Stimulated activated naive CD4-positive, alpha-beta T cell treated with Interleukin-2 at 50 U/mL for 16 hours (primary cell): ENCODE results near the gene FARP1.
"Not testable (repeated sequence)": the region's sequence is repeated elsewhere in the genome, so short reads cannot be mapped to it uniquely, and the experiment has no call there.

Source experiments
- DNase-seq: peaks from one replicate; lab custom pipeline; 2025; lab: John Stamatoyannopoulos, UW

FARP1 gene

DNA sequence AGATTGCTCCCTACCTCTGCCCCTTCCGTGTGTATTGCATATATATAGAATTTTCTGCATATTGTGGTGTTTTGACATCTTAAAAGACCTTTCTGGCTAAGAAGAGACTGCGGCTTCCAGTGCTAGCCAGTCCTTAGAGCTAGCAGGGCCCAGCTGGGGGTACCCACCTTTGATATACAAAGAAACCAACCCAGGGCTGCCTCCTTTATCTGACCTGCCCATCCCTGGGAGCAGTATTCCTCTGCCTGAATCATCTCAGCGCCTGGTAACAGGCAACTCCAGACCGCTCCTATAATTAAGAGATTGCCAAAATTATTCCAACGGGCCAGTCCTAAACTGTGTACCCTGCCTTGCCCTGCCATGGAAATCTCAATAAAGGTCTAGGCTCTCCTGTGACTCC is 220.4 kb downstream of the FARP1 start:
- no peak for DNase-seq

DNA sequence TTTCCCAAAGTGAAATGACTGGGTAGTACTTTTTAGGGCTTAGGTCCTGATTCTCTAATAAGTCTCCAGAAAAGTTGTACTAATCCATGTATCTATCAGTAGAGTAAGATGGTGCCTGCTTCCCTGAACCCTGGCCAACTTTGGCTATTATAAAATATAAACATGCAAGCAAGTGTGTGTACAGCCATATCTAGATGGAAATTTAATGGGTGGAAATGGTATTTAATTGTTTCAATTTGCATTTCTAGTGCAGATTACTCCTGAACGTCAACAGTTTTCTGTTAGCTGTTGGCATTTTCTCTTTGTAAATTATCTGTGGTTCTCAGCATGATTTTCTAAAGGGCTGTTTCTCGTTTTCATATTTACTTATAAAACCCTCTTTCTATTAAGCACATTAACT is 221.3 kb downstream of the FARP1 start:
- DNase-seq, result no peak

DNA sequence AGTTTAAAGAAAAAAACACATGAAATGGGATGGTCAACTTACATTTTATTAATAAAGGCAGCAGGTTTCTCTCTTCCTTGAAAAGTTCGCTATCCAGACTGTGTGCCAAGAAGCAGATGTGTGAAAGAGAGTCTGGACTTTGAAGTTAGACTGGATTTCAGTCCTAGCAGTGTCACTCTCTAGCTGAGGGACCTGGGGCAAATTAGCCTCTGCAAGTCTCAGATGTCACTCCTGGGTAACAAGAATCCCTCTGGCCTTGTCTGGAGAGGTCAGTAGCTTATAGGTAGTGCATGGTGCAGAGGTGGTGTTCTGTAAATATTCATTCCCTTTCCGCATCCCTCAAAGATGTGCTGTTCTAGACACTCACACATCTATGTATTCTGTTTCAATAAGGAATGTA is 221.8 kb downstream of the FARP1 start:
- no peak for DNase-seq

DNA sequence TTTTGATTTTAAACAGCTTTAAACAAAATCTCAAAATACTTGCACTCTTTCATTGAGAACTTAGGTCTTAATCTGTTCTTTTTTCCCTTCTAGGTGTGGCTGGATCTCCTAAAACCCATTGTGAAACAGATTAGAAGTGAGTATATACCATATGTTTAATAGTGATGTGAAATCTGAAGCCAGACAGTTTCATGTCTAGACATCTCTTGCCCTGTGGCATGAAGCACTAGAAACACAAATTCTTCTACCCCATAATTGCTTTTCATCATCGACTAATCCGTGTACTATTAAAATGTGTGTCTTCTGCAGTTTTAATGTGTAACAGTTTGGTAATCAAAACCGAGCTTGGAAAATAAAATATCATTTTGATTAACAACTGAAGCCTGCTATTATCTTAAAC is 222.4 kb downstream of the FARP1 start:
- DNase-seq, result no peak

DNA sequence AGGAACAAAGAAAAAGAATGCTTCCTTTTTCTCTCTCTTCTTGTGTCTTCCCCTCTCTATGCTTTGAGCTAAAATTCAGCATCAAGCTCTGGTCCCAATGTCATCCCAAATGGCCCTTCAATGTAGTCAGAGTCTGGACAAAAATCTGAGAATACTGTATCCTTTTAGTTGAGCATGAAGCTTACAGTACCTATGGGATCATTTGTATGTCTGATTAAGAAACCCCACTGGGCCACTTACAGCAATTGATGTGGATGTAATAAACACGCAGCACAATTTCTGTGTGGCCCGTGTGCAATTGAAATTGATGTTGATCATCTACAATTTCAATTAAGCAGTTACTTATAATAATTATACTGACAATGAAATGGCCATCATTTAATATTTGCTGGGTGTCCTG is 223.1 kb downstream of the FARP1 start:
- DNase-seq, result no peak

DNA sequence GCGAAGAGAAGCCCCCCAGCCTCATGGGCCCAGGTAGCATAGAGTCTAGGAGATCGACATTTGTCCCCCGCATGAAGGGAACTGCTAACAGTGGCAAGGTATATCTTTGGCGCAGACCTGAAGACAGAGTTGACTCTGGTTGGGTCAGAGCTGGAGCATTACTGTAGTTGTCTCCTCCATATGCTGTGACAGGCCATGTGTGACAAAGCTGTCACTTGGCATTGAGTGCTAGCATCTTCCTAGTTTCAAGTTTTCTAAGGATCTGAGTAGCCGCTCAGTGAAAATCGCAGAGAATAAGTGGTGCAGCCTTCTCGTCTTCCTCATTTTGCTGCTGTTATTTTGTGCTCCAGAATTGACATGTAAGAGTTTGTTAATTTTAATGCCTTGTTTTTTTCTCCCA is 223.5 kb downstream of the FARP1 start:
- DNase-seq, result no peak

DNA sequence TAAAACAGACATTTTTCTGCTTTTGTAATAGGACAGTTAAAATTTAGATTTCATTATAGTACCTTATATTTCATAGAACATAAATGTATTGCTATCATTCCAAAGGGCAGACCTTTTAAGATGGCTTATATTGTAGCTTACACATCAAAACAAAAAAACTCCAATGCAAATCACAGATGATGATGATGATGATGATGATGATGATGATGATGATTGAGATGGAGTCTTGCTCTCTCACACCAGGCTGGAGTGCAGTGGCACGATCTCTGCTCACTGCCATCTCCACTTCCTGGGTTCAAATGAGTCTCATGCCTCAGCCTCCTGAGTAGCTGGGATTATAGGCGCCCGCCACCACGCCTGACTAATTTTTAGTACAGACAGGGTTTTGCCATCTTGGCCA is 224.1 kb downstream of the FARP1 start:
- no peak for DNase-seq

DNA sequence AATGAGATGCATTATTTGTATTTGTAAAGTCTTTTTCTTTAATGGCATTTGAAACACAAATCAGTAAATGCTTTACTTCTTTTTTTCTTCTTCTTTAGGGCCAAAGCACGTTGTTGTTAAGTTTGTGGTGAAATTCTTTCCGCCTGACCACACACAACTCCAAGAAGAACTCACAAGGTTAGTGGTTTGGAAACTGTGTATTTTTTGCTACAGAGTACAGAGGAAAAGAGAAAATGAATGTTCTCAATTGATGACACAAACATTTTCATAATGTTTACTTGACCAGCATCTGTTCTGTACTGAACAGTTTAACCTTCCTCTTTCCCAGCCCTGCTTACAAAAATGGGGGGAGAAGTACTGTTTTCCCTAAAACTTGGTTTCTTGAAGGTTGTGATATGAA is 225.1 kb downstream of the FARP1 start:
- no peak for DNase-seq

DNA sequence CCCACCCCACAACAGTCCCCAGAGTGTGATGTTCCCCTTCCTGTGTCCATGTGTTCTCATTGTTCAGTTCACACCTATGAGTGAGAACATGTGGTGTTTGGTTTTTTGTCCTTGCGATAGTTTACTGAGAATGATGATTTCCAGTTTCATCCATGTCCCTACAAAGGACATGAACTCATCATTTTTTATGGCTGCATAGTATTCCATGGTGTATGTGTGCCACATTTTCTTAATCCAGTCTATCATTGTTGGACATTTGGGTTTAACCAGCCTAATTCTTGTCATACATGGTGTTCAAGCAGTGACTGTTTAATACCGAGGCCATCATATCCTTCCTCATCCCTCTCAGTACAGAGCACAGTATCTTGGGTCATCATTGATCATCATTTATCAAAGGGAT is 226.6 kb downstream of the FARP1 start:
- DNase-seq, result not testable (repeated sequence)

DNA sequence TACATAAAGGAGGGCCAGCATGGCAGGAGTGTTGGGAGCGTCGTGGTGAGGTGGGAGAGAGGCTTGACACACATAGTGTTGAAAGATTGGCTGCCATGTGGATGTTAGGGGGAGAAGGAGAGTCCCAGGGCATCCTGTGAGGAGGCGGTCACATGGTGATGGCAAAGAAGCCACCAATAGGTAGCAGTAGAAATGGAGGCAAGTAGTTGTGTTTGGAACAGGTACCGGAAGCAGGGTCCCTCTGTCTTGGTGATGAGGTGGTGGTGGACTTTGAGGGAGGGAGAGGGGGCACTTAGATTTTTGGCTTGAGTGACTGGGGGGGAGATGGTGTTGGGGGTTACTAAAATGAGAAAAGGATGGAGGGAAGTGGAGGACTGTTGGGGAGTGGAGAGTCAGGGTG is 227.4 kb downstream of the FARP1 start:
- no peak for DNase-seq

DNA sequence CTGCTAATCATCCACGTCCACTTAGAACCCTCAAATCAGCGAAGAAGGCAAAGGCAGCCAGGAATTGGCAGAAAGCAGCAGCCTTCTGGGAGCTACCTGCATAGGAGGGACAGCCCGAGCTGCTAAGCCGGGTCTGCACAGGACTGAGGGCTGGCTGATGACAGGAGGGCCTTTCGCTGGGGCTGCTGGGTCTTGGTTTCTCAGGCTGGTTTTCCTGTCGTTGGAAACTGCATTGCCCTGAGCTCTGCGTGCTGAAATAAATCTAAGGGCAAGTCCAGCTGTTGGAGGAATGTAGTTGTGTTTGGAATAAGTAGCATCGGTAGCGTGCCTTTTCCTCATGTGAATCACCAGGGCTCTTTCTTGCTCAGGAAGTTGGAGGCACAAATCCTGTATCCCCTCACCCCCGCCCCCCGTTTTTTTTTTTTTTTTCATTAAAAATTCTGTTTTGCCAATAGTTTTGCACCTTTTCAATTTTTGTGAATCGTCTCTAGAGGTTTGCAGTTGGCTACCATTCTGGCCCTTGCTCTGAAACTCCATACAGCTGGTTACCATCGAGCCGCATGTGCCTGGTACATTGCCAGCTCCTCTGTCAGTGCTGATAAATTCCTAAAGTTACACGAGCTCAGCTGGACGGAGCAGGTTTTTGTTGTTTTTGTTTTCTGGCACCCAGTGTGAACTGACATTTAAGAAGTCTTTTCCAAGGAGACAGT is 228.1 kb downstream of the FARP1 start:
- no peak for DNase-seq

DNA sequence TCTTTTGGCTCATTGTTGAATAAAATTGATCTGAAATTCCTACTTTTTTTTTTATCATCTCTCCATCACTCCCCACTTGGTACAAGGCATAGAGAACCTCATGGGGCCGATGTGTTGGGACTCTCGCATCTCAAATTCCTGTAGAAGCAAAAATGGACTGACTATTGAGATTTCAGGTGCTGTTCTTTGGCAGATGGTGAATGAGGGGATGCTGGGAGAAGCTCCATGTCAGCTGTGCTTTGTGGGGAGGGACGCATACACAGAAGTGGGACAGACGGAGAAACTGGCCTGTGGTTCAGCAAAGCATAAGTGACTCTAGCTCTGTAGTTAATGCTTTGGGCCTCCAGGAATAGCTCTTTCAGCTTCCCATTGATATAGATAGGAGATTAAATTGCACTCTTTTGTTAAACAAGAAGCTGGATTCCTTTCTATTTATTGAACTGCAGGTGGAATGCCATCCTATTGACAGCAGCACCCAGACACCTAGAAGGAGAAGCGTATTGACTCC is 228.7 kb downstream of the FARP1 start:
- DNase-seq, result no peak

DNA sequence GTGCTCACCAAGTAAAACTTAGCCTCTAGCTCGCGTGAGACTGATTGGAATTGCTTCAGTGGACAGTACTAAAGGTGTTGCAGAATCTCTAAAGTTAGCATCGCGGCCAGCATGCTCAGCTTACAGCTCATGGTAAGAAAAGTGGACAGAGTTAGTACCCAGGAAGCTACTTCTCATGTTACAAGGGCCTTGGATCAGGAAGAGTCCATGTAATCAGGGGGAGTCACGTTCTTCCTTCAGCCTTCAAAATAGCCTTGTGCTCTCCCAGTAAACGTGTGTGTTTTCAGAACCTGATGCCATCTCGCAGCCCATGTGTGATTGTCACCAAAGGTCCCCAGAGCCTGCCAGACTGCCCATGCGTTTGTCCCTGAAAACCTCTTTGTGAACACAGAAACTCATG is 230.0 kb downstream of the FARP1 start:
- no peak for DNase-seq

DNA sequence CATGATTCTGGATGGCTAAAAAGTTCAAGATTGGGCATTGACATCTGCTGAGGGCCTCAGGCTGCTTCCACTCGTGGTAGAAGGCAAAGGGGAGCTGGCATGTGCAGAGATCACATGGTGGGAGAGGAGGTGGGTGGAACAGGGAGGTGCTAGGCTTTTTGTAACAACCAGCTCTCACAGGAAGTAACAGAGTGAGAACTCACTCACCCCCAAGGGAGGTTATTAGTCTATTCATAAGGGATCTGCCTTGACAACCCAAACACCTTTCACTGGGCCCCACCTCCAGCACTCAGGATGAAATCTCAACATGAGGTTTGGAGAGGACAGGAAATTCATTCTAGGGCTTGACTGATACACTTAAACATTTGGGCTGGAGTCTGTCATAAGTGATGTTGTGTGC is 231.9 kb downstream of the FARP1 start:
- no peak for DNase-seq

DNA sequence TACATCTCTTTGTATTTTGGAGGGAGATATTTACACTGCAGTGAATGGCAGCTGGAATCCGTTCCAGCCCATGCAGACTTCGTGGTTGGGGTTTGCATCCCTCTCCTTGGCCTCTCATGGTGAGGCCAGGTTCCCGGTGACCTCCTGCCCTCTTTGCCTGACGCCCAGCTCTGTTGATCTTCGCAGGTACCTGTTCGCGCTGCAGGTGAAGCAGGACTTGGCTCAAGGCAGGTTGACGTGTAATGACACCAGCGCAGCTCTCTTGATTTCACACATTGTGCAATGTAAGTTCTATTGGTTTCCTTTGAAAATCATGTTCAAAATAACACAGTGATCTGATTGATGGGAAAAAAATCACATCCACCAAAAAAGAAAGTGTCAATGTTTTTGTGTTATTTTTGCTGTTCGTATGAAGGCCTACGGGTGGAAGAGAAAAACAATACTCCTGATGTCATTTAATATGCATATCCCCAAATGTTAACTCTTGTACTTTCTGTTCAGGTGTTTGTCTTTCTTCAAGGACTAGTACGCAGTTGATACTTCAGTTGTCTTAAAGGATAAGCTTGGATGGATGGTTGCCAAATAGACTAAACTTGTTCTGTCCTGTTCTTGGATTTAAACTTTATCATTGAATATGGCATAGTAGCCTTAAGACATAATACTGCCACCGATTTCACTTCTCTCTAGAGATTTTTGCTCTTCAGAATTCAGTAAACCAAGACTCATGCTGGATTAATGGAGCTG is 234.9 kb downstream of the FARP1 start:
- no peak for DNase-seq

DNA sequence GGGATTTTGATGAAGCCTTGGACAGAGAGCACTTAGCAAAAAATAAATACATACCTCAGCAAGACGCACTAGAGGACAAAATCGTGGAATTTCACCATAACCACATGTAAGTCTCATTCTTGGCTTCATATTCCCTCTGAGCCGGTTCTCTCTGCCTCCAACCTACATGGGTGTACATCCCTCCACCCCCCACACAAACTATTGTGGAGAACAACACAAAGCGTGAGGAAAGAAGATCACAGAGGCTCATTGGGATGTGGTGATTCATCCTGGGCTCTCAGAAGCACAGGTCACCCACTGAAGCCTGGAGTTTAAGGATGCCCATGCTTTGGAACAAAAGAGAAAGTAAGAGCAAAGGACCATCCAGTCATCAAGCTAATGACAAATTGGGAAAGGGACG is 241.8 kb downstream of the FARP1 start:
- DNase-seq, result no peak

DNA sequence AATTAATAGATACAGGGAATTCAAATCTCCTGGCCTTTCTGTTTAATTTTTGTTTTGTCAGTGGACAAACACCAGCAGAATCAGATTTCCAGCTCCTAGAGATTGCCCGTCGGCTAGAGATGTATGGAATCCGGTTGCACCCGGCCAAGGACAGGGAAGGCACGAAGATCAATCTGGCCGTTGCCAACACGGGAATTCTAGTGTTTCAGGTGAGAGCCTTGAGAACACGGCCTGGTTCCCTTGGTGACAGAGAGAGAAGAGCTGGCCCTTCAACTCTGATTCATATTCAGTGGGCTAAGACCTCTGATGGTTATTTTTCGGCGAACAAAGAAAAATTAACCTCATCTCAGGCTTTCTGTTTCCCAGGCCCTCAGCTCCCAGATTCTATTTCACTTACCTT is 242.7 kb downstream of the FARP1 start:
- no peak for DNase-seq

DNA sequence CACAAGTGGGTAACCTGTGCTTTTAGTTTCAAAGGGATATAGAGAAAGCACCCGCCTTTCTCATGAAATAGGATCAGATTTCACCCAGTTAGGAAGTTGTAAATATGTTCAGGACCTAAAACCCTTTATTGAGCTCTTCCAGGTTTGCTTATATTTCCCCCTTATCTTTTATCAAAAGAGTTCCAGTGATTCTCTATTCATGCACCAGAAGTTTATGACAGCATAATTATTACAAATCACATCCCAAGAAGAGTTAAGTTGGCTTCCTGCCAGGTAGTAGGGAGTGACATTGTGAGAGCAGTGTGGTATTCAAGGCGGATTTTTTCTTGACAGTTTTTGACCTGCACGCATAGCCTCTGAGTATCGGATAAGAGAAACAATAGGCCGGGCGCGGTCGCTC is 243.7 kb downstream of the FARP1 start:
- DNase-seq, result no peak

DNA sequence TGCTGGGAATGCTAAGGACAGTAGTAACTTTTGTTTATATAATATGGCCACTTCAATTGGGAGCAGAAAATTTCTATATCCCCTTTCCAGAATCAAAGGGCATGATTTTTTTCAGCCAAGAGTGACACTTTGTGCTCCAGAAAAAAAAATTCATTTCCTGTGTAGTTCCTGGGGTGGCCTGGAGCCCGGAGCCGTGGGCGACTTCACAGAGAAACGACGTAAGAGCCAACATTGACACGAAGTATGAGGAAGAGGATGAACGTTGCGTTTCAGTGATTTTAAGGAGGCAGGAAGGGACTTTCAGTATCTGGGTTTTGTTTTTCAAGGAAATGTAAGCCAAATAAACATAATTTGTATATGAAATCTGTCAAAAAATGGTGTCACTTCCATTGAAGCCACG is 246.4 kb downstream of the FARP1 start:
- no peak for DNase-seq

DNA sequence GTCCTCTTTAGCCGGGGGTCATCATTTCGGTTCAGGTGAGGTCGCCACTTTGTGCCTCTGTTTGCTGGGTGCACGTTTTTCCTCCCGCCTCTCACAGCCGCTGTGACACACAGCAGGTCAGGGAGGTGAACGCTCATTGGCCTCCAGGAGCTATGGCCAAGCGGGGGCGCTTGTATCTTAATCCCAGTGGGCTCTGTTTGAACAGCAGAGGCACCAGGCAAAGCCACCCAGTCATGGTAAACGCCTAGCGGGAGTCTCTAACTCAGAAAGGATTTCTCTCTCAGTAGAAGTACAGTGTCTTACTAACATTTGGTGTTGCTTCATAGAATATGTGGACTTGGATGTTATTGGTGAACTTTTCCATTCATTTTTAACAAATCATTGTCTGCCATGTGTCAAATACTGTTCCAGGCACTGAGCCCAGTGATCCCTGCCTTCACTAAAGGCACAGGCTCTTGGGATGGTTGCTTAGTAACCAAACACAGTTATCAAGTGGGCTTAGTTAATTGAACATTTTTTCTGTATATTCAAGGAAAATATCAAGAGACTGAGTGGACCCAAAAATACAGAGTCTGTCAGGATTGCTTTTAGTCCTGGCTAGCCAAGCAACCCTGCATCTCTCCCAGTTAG is 247.3 kb downstream of the FARP1 start:
- DNase-seq, result no peak

DNA sequence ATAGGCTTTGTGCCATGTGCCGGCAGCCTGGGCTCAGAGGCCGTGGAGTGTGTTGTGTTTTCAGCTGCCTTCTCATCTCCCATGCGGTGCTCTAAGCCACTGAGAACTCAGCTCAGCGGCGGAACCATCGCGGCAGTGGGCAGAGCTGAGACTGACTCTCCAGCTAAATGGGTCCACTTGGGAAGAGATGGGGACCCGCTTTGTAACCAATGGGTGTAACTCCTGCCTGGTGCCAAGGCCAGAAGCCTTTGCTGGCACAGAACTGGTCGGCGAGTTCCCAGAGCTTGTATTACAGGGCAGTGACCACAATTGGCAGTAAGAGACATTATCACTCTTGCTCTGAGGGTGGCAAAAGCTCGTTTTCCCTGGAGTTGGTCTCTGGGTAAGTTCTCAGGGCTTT is 251.0 kb downstream of the FARP1 start:
- DNase-seq, result no peak

DNA sequence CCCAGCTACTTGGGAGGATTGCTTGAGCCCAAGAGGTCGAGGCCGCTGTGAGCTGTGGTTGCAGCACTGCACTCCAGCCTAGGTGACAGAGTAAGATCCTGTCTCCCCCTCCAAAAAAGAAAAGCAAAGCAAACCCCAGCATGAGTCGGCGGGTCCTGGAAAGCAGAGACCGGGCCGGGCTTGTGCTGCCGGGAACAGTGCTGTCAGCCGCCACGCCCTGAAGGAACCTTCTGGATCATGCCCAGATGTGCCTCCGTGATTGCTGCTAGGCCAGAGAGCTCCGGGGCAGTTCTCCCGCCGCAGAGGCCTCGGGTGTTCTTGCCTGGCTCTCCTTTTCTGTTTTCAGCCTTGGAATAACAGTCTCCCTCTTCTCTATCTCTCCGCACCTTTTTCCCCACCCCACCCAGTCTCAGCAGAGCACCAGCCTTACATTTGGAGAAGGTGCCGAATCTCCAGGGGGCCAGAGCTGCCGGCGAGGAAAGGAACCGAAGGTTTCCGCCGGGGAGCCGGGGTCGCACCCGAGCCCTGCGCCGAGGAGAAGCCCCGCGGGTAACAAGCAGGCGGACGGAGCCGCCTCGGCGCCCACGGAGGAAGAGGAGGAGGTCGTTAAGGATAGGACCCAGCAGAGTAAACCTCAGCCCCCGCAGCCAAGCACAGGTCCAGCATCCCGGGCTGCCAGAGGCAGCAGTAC is 252.1 kb downstream of the FARP1 start:
- no peak for DNase-seq
